ENCODE measurements around the gene KCNK5. TPM values are rescaled to one million over a fixed set of nuclear protein-coding genes. Genes with fewer than 3 reads are reported as not detected.

The KCNK5 gene
- total and polyA plus RNA-seq, 2 donors (not counting 3 experiments of a cell fraction or from before 2014, with no cell fraction given) = not detected

GRCh38 chr6:39204646-39205244 lies 24.5 kb downstream of the KCNK5 start:
- Histone ChIP-seq H3K4me3 (replicated peaks in 1 of 3; ENCODE audit: insufficient read depth in 1 of 3, low read depth in 1 of 3, low read length in 3 of 3) (no peak overlapping the region), H3K9me3 (replicated peaks; ENCODE audit: control insufficient read depth, insufficient read depth, low read length) (no peaks in the 10 kb centered on the region), H3K36me3 (ENCODE audit: control insufficient read depth in 2 of 2, extremely low read depth in 1 of 2, insufficient read depth in 2 of 2, low read length in 2 of 2) (no peaks in the 10 kb centered on the region), H3K9ac (replicated peaks; ENCODE audit: extremely low read depth, insufficient read depth, low read length) (no peak overlapping the region), H3K4me2 (ENCODE audit: insufficient read depth, low read length) (no peak overlapping the region), H4K20me1 (replicated peaks; ENCODE audit: control insufficient read depth, extremely low read depth, insufficient read depth, low read length) (no peaks in the 10 kb centered on the region), H3K4me1 (ENCODE audit: control insufficient read depth, extremely low read depth, insufficient read depth, low read length) (no peaks in the 10 kb centered on the region), H3K27ac (ENCODE audit: insufficient read depth, low read depth, low read length) (no peak overlapping the region), H2AFZ (ENCODE audit: low read depth, low read length) (no peak overlapping the region), H3K79me2 (ENCODE audit: control insufficient read depth, insufficient read depth, low read length) (no peaks in the 10 kb centered on the region), H3K9me1 (replicated peaks; ENCODE audit: control insufficient read depth, extremely low read depth, insufficient read depth, low read length) (no peaks in the 10 kb centered on the region), H3K27me3 (ENCODE audit: control insufficient read depth in 2 of 2, insufficient read depth in 2 of 2, low read length in 2 of 2) (no peaks in the 10 kb centered on the region)
- ChIA-PET POLR2A (no interaction called here), CTCF (no interaction called here)
- dilution Hi-C loops (cut with MboI; ENCODE audit: extremely low pct_ligation_motif_present, low sequenced_read_pairs) (no loop called here), intact Hi-C loops (cut with micrococcal nuclease) (no loop called here)
- BruUV-seq (replicated peaks) = no TSS peak
- TF ChIP-seq MAX (IDR thresholded peaks at IDR 0.05; ENCODE audit: insufficient read depth, insufficient read length) = no peak
- no peak for TF ChIP-seq CTCF (IDR thresholded peaks at IDR 0.05; ENCODE audit: extremely low read depth in 1 of 2, insufficient read depth in 1 of 2, low read depth in 1 of 2, low read length in 2 of 2)
- TF ChIP-seq FOS (IDR thresholded peaks at IDR 0.05; ENCODE audit: borderline replicate concordance, insufficient read depth, low read length) = no peak
- TF ChIP-seq JUN (IDR thresholded peaks at IDR 0.05; ENCODE audit: borderline replicate concordance, insufficient read depth, insufficient read length, low read depth) = no peak
- TF ChIP-seq EZH2 (IDR thresholded peaks at IDR 0.05; ENCODE audit: borderline replicate concordance, low read depth, low read length, severe bottlenecking) = no peak
- TF ChIP-seq MYC (IDR thresholded peaks at IDR 0.05; ENCODE audit: low read depth, low read length) = no peak
- TF ChIP-seq GATA2 (IDR thresholded peaks at IDR 0.05; ENCODE audit: insufficient read depth, insufficient read length, low read depth, low read length) = no peak
- no peak for TF ChIP-seq POLR2AphosphoS5 (IDR thresholded peaks at IDR 0.05; ENCODE audit: insufficient read depth, low read depth, low read length)
- TF ChIP-seq POLR2A (IDR thresholded peaks at IDR 0.05; ENCODE audit: low read depth, low read length) = no peak
- DNase-seq (ENCODE audit: low read depth, low spot score) (no peak), FAIRE-seq (no peak)
